Spleen (tissue), 11 donors: Measurements from ENCODE around the gene HOXD12. TPM values are rescaled to one million over a fixed set of nuclear protein-coding genes. Genes with fewer than 3 reads are reported as not detected.

Source experiments
- DNase-seq: peaks from one replicate; pipeline ENCODE4 v3.0.0-alpha.2; 2020
- H3K27ac ChIP-seq, 8 donors: fragments of 200-600 bp; sonication (generic) in 7 of 8; 1 replicate in 4 of 8; 2 replicates in 4 of 8; pipeline versions ENCODE4 v1.5.0 to v1.8.0; 2016 to 2021; ENCODE audit warnings: inconsistent platforms in 4 of 8, mild to moderate bottlenecking in 4 of 8, moderate library complexity in 1 of 8
- H3K27me3 ChIP-seq, 7 donors: fragments of 200-600 bp; sonication (generic) in 6 of 7; replicated peaks in 1 of 7; 1 replicate in 4 of 7; 2 replicates in 3 of 7; pipeline versions ENCODE4 v1.5.0 to v1.8.0; 2016 to 2021; ENCODE audit warnings: inconsistent platforms in 3 of 7, mild to moderate bottlenecking in 1 of 7
- H3K36me3 ChIP-seq, 6 donors: fragments of 200-600 bp; sonication (generic) in 5 of 6; 1 replicate in 4 of 6; 2 replicates in 2 of 6; pipeline versions ENCODE4 v1.5.0 to v1.8.0; 2016 to 2021; ENCODE audit warnings: inconsistent platforms in 2 of 6
- H3K4me1 ChIP-seq, 6 donors: fragments of 200-600 bp; sonication (generic) in 5 of 6; 1 replicate in 3 of 6; 2 replicates in 3 of 6; pipeline versions ENCODE4 v1.5.0 to v1.8.0; 2016 to 2021; ENCODE audit warnings: inconsistent platforms in 3 of 6
- H3K4me3 ChIP-seq, 8 donors: fragments of 200-600 bp; sonication (generic) in 7 of 8; 1 replicate in 4 of 8; 2 replicates in 4 of 8; pipeline versions ENCODE4 v1.5.0 to v1.8.0; 2016 to 2021; ENCODE audit warnings: inconsistent platforms in 4 of 8, mild to moderate bottlenecking in 4 of 8, moderate library complexity in 2 of 8
- H3K9me3 ChIP-seq, 8 donors: fragments of 200-600 bp; sonication (generic) in 7 of 8; 1 replicate in 4 of 8; 2 replicates in 4 of 8; pipeline versions ENCODE4 v1.5.0 to v1.8.0; 2016 to 2021; ENCODE audit warnings: inconsistent platforms in 4 of 8
- CTCF ChIP-seq, 11 experiments: fragments of 200-600 bp in 7 of 11; fragments of 450-650 bp in 4 of 11; sonication (generic) in 4 of 11; IDR thresholded peaks in 8 of 11; conservative IDR thresholded peaks in 3 of 11; 1 replicate in 7 of 11; 2 replicates in 4 of 11; pipeline versions ENCODE4 v1.4.0 to v1.8.0; 2016 to 2021; ENCODE audit warnings: antibody characterized with exemption in 11 of 11, inconsistent platforms in 4 of 11, mild to moderate bottlenecking in 1 of 11
- POLR2A ChIP-seq, 3 donors: fragments of 450-650 bp; IDR thresholded peaks; one replicate each; pipeline ENCODE4 v1.5.1; 2017; ENCODE audit warnings: antibody characterized with exemption in 3 of 3, mild to moderate bottlenecking in 1 of 3
- POLR2AphosphoS5 ChIP-seq, 3 donors: sonication (generic); formaldehyde crosslinking; IDR thresholded peaks; one replicate each; pipeline ENCODE4 v1.5.1; 2017; ENCODE audit warnings: antibody characterized with exemption in 3 of 3
- WGBS, 5 donors: extraction: QIAGEN DNeasy Blood & Tissue Kit in 3 of 5; methylation state at CpG; one replicate each; pipeline versions ENCODE4 v1.1.5 to v1.1.7; 2013 to 2018; 5-methylcytosine and 5-hydroxymethylcytosine counted together
- intact Hi-C: fragments of 100-400 bp; cut with DNase I; formaldehyde crosslinking; loops from one replicate; pipeline ENCODE4 v1.15.0; 2023; ENCODE audit warnings: low total_unique reads
- polyA plus RNA-seq, 3 donors: library from polyadenylated mRNA; stranded (reverse); fragments of 200-250 nt; gene quantifications; one replicate each; pipeline ENCODE4 v1.2.1, GENCODE V29; 2013
- total RNA-seq, 7 donors: library from RNA; depleted of rRNA in 3 of 7; stranded (reverse); fragments of >200 nt in 3 of 7; fragmentation: NEBNext Ultra II Directional in 4 of 7; extraction: Animal tissue kit (Norgen Biotek cat#: 25700) in 4 of 7; gene quantifications; one replicate each; pipeline versions ENCODE4 v1.1.0 to v1.2.1, GENCODE V29; 2016 to 2021
- donor health status: healthy with polysubstance abuse.
- donor health status: DM: no; HTN: no; CAD: no; lungs with moderate emphysema.
- donor health status: DM: no; HTN: no; CAD: no.
- donor health status: Bipolar disorder and iron deficiency.
- donor health status: healthy.
- donor health status: DM: no; HTN: no; CAD: no.
- donor health status: DM: yes; HTN: yes; CAD: no.

The HOXD12 gene
- total and polyA plus RNA-seq, 10 donors: not detected

DNA sequence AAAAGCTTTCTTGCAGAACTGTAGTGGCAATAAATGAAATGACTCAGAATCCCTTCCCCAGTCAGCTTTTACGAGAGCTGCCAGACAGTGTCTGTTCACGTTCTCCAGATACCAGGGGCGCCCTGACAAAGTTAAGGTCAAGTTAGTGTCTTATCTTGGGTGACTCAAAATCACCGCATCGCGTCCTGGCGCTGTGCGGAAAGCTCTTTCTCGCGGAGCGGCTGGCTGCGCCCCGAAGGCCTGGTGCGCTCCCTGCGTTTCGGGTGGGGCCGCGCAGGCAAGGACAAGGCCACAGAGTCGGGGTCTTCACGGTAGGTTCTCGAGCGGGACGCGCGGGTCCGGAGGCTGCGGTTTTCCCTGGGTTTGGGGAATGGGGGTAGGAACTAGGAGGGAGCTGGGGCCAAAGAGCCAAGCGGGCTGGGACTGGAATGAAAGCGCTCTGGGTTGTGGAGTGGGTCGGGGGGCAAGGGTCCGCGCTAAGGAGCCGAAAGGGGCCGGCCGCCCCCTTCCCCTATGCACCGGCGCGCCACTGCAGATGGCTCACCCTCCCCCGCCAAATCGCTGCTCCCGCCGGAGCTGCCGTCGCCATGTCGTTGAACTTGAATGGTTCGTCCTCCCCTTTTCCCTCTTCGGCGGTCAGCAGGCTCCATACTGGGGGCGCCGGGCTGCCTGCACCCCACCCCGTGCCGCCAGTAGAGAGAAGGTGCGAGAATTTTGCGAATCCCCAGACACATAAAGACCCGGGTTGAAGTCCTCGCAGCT, 4.9 kb downstream of the HOXD12 start:
- peaks cover 27 to 100% (median 99%) of the 10 kb centered on the region in 7 donors for H3K27me3 ChIP-seq
- no peak for DNase-seq
- peaks cover 0 to 10% (median 0%) of the 10 kb centered on the region in 8 donors for H3K9me3 ChIP-seq
- no peak overlapping the region for H3K27ac ChIP-seq
- TF ChIP-seq POLR2AphosphoS5 (IDR thresholded peaks at IDR 0.05): no peak
- TF ChIP-seq CTCF (IDR thresholded peaks at IDR 0.05 in 8 of 11, conservative IDR thresholded peaks at IDR 0.05 in 3 of 11): no peak
- no peak for TF ChIP-seq POLR2A (IDR thresholded peaks at IDR 0.05)
- H3K36me3 ChIP-seq: no peaks in the 10 kb centered on the region
- WGBS, 5 donors: 5 to 17% (median 7%) methylated on average over 32 to 56 of the region's 56 CpGs
- H3K4me1 ChIP-seq: peaks cover 15 to 66% (median 41%) of the 10 kb centered on the region in 6 donors
- intact Hi-C loops: loop anchor here (5.0 kb wide), 1 partner anchor 417 kb away; no protein-coding TSS in a partner anchor
- peak overlapping the region in 1 of 8 donors; percentile 30 for H3K4me3 ChIP-seq

DNA sequence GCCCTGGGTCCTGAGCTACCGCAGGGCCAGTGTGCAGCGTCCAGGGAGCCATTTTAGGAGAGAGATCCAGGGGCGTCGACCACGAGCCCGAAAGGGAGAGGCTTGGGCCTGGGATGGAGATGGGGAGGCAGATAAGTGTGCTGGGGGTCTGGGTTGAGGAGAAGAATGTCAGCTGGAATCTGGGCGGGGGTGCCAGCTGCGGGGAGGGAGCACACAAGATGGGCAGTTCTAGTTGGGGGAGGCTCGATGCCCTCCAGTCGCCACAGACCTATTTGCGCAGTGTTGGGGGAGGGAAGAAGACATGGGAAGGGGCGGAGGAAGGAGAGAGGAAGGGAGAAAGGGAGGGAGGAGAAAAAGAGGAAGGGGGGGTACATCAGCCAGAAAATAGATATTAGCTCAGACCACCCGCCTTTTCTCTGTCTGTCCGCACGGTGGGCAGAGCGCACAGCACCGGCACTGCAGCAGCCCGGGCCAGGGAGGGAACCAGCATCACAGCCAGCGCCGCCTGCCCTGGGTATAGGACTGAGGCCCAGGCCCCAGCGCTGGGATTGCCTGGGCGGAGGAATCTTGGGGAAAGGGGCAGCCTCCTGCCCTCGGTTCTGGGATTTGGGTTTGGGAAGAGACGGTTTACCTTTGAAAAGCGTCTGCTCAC, 5.6 kb downstream of the HOXD12 start:
- no peak for DNase-seq
- H3K4me3 ChIP-seq: peak overlapping the region in 1 of 8 donors; percentile 30
- peaks cover 23 to 100% (median 99%) of the 10 kb centered on the region in 7 donors for H3K27me3 ChIP-seq
- H3K36me3 ChIP-seq: no peaks in the 10 kb centered on the region
- TF ChIP-seq POLR2AphosphoS5 (IDR thresholded peaks at IDR 0.05) (no peak), POLR2A (IDR thresholded peaks at IDR 0.05) (no peak), CTCF (IDR thresholded peaks at IDR 0.05 in 8 of 11, conservative IDR thresholded peaks at IDR 0.05 in 3 of 11) (no peak)
- H3K4me1 ChIP-seq: peaks cover 12 to 59% (median 38%) of the 10 kb centered on the region in 6 donors
- 8 to 11% (median 10%) methylated on average over 25 of the region's 25 CpGs for WGBS, 5 donors
- intact Hi-C loops: no loop called here
- H3K27ac ChIP-seq: no peak overlapping the region
- H3K9me3 ChIP-seq: peaks cover 0 to 8% (median 0%) of the 10 kb centered on the region in 8 donors

- H3K9me3 ChIP-seq: peaks cover 0 to 5% (median 0%) of the 10 kb centered on the region in 8 donors
- no peak for DNase-seq
- no peaks in the 10 kb centered on the region for H3K36me3 ChIP-seq
- peaks cover 27 to 100% (median 99%) of the 10 kb centered on the region in 7 donors for H3K27me3 ChIP-seq
- WGBS, 5 donors: 6 to 10% (median 7%) methylated on average over 25 of the region's 25 CpGs
- peak overlapping the region in 3 of 8 donors; percentile 23 to 62 (median 26) for H3K4me3 ChIP-seq
- no peak for TF ChIP-seq POLR2AphosphoS5 (IDR thresholded peaks at IDR 0.05)
- no peak for TF ChIP-seq CTCF (IDR thresholded peaks at IDR 0.05 in 8 of 11, conservative IDR thresholded peaks at IDR 0.05 in 3 of 11)
- TF ChIP-seq POLR2A (IDR thresholded peaks at IDR 0.05): no peak
- H3K27ac ChIP-seq: no peak overlapping the region
- intact Hi-C loops: no loop called here
- H3K4me1 ChIP-seq: peaks cover 10 to 56% (median 34%) of the 10 kb centered on the region in 6 donors
Observed at GRCh38 chr2:176105730-176106580, 6.4 kb downstream of the HOXD12 start.
